HG03571 (cell line): Measurements from ENCODE around the gene TUBGCP5.
A peak's percentile ranks its signal among the peaks of the same experiment; 100 is the strongest.

Experiments used
- ATAC-seq: cut with Tn5 transposase; IDR thresholded peaks from one replicate; pipeline ENCODE4 v1.9.1; 2021; ENCODE audit not compliant: unreplicated experiment

Gene TUBGCP5

DNA sequence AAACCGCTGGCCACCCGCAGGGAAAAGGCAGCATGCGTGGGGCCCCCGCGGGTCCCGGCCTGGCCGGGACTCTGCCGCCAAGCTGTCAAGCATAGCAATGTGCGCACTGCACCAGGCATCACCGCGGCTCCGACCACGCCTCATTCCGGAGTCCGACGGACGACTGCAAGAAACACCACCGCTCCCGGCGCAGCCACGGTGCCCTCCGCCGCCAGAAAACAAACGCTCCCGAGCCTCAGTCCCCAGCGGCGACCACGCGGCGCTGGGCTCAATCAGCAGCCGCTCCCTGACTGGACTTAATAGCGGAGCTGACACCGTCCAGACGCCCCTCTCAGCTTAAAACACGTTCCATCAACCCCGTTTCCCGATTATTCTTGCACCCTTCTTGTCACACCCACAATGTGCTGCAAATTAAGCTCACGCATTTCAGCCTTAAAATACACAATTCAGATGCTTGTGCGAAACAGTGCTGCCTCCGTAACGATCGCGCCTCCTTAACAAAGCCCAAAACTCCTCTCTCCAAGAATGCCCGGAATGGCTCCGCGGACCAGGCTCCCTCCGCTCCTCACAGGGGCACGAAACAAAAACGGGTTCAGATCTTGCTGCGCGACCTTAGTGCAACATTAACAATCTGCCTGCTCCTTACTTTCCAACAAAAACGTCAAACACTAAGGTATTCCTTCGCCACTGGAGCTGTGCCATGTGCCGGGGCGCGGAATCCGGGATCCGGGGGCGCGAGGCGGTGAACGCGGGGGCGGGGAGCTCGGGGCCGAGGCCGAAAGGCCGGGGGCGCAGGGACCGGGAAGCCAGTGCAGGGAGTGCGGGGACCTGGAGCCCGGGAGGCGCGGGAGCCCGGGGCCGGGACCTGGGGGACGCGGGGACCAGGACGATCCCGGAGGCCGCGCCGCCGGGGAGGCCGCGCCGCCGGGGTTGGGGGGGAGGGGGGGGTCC lies 59.9 kb downstream of the TUBGCP5 start:
- ATAC-seq, result peak; percentile 59

DNA sequence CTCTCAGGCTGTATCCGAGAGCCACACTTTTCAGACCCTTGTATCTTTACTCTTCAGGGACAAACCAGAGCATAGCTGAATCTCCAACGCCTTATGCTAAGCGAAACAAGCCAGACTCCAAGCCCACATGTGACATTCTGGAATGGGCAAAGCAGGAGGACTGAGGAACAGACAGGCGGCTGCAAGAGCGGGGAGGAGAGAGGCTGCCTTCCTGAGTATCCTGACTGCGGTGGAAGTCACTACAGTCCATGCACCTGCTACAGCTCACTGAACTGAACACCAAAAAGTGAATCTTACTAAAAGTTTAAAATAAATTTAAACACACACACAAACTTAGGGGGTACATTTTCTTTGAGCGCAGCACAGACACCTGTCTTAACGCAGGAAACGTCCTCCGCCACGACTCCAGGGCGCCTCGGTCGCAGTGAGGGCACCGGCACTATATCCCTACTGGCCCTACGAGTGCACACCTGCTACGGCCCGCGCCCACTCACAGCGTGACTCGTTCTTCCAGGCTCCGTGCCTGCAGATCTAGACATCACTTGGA lies 60.6 kb downstream of the TUBGCP5 start:
- peak; percentile 22 for ATAC-seq

GRCh38 chr15:22974745-22975144 lies 64.6 kb downstream of the TUBGCP5 start:
- ATAC-seq, result no peak

DNA sequence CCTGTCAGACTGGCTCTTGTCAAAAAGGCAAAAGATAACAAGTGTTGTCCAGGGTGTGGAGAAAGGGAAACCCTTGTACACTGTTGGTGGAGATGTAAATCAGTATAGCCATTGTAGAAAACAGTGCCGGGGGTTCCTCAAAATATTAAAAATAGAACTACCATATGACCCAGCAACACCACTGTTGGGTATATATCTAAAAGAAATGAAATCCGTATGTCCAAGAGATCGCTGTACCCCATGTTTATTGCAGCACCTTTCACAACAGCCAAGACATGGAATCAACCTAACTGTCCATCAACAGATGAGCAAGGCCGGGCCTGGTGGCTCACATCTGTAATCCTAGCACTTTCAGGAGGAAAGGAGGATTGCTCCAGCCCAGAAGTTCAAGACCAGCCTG lies 65.4 kb downstream of the TUBGCP5 start:
- no peak for ATAC-seq

DNA sequence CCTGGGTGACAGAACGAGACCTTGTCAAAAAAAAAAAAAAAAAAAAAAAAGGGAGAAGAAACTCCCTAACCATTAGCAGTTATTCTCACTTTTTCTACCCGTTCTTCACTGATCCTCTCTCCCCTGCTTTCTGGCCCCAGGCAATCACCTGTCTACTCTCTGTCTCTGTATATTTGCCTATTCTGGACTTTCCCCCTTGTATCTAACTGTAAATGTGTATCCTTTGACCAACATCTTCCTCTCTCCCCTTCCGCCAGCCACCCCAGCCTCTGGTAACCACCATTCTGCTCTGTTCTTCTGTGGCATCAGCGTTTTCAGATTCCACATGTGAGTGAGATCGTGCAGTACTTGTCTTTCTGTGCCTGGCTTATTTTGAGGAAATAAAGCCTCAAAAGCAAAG lies 66.1 kb downstream of the TUBGCP5 start:
- ATAC-seq, result no peak

DNA sequence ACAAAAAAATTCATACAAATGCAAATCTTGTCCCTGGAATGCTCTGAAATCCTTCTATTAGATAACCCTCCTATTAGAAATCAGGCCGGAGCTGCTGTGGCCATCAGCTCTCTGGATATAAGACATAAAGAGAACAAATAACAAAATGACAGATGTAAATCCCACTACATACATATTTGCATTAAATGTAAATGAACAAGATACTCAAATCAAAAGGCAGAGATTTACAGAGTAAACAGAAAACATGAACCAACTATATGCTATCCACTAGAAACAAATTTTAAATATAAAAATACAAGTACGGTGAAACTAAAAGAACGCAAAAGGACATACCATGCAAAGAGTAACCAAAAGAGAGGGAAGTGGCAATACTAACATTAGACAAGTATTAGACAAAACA lies 69.9 kb downstream of the TUBGCP5 start:
- ATAC-seq, result no peak

DNA sequence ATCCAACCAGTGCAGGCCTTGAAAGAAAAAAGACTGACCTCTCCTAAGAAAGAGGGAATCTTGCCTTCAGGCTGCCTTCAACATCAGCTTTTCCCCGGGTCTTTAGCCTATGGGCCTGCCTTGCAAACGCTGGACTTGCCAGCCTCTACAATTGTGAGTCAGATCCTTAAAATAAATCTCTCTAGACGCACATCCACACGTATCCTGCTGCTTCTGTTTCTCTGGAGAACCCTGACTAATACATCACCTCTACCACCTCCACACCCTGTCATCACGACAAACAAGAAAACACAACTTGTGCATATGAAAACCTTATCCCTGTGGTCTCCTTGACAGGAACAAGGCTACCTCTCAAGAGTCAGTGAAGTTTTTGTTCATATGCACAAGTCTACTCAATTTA lies 71.0 kb downstream of the TUBGCP5 start:
- no peak for ATAC-seq

- ATAC-seq, result no peak
Measured at GRCh38 chr15:22967084-22967770, 72.1 kb downstream of the TUBGCP5 start.

- ATAC-seq, result no peak
Measured at GRCh38 chr15:22966321-22967083, 72.9 kb downstream of the TUBGCP5 start.

- no peak for ATAC-seq
Measured at GRCh38 chr15:22963641-22964040, 75.7 kb downstream of the TUBGCP5 start.

DNA sequence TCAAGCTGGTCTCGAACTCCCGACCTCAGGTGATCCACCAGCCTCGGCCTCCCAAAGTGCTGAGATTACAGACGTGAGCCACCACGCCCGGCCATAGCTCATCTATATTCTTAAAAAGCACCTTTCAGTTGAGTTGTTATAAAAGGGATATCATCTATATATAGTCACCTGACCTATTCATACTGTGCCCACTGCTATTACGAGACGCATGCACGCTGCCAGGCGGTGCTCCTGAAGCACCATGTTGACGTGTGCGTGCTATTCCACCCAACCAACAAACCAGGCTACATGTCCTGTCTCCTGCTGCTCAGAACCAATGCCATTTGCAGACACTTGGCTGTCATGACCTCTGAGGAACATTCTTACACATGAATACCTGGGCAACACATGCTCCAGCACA lies 76.8 kb downstream of the TUBGCP5 start:
- ATAC-seq, result no peak

DNA sequence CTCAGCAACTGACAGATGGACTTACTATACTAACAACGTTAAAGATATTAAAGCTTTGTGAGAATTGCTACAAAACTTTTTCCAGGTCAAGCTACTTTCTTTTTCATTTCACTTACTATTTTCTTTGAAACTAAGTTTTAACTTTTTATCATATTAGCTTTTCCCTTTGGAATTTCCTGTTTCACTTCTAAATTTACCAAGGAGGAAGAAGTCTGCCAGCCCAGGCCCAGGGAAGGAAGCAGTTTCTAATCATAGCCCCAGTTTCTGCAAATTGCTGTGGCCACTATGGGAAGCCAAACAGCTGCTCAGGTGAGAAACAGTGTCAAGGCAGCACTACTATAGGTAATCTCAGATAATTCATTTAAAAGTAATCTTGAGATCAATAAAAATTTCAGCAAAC lies 77.6 kb downstream of the TUBGCP5 start:
- no peak for ATAC-seq

DNA sequence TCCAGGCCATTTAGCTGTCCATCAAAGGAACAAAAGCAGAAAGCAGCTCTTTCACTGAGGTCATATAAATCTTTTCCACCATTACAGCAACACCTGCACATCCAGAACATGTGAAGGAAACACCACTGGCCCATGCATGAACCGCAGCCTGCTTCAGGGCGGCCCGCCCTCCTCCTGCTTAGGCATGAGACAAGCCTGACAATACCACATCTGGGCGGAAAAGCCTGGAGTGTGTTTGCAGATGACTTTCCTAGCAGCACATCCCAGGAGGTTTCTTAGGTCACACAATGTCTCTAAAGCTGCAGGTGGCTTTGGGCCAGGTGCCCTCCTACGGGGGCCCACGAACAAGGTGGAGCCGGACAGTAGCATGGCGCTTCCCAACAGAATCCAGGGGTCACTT lies 78.8 kb downstream of the TUBGCP5 start:
- ATAC-seq, result no peak

- no peak for ATAC-seq
Measured at GRCh38 chr15:22960126-22960525, 79.2 kb downstream of the TUBGCP5 start.

GRCh38 chr15:22959321-22960101 lies 79.9 kb downstream of the TUBGCP5 start:
- ATAC-seq, result no peak

- ATAC-seq, result peak; percentile 62
Measured at GRCh38 chr15:22958487-22959280, 80.7 kb downstream of the TUBGCP5 start.

DNA sequence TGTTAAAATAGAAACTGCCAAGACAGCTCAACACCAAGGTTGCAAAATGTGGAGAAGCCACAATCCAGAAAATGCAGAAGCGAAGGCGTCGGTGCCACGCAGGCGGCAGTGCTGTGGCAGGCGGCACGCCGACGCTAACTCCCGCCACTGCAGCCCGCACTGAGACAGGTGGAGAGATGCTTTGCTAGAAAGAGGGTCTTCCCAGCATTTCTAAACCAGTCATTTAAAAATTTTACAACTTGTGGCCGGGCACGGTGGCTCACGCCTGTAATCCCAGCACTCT lies 82.5 kb downstream of the TUBGCP5 start:
- no peak for ATAC-seq

DNA sequence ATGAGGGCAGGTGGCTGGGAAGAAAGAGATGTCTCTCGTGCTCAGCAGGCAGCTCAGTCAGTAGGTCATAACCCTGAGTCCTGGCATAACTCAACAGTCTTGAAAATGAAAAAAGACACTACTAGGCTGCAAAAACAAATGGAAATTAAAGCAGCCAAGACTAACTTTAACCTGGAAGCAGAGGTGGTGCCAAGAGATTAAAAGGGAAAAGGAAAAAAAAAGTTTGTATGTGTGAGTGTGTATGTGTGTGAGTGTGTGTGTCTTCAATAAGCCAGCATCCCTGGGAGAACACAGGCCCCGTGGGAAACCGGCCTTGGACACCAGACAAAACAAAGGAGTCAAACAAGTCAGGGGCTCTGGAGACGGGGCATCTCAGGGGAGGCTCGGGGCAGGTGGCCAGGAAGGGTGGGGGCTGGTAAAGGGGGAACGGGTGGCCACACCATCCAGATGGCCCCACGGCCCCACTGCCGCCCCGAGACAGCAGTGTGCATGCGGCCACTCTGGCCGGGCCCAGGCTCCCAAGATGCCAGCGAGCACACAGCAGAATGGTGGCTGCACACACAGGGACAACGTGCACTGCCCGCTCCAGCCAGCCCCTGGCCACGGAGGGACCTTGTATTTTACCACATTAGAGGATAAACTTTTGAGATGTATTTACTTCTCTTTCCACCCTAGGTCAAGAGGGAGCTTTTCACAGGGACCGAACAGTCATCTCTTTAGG lies 83.0 kb downstream of the TUBGCP5 start:
- ATAC-seq, result no peak

DNA sequence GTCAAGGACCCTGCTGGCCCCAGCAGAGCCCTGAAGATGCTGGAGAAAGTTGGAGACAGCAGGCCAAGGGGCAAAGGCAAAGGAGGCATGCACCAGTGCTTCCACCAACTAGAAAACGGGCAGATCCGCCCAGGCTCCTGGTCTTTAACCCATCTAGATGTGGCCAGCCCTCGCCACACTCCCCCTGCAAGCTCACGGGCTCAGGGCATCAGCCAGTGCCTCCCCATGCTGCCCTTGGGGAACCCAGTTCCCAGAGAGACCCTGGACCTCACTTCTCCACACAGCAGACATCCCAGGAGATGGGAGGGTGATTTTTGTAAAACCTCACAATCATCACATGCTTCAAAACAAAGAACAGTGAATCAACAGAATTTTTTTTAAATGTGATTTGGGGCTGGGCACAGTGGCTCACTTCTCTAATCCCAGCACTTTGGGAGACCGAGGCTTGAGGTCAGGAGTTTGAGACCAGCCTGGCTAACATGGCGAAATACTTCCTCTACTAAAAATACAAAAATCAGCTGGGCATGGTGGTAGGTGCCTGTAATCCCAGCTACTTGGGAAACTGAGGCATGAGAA lies 83.7 kb downstream of the TUBGCP5 start:
- no peak for ATAC-seq
